Panc1 (cell line): Measurements from ENCODE around the gene FRMD8.

Source experiments
- POLR2AphosphoS5 ChIP-seq: IDR thresholded peaks from 2 replicates; pipeline ENCODE4 v1.6.1; 2012; ENCODE audit warnings: mild to moderate bottlenecking, low read depth, low read length, moderate library complexity
- TCF7L2 ChIP-seq: IDR thresholded peaks from 2 replicates; pipeline ENCODE4 v1.6.1; 2011; ENCODE audit warnings: mild to moderate bottlenecking, low read depth, low read length, inconsistent platforms
- TF ChIP-seq, protein P1 (sequence below): fragments of 450-650 bp; IDR thresholded peaks from 2 replicates; pipeline ENCODE4 v1.5.1; 2017; ENCODE audit warnings: mild to moderate bottlenecking
- TF ChIP-seq, protein P2 (sequence below), 2 experiments: IDR thresholded peaks; 2 replicates each; pipeline ENCODE4 v1.6.1; 2011 to 2012; ENCODE audit warnings: low read depth in 2 of 2, control low read depth in 1 of 2, low read length in 1 of 2, mild to moderate bottlenecking in 1 of 2, moderate library complexity in 1 of 2; ENCODE audit not compliant: insufficient read depth in 1 of 2

- TF ChIP-seq, protein P1, sequence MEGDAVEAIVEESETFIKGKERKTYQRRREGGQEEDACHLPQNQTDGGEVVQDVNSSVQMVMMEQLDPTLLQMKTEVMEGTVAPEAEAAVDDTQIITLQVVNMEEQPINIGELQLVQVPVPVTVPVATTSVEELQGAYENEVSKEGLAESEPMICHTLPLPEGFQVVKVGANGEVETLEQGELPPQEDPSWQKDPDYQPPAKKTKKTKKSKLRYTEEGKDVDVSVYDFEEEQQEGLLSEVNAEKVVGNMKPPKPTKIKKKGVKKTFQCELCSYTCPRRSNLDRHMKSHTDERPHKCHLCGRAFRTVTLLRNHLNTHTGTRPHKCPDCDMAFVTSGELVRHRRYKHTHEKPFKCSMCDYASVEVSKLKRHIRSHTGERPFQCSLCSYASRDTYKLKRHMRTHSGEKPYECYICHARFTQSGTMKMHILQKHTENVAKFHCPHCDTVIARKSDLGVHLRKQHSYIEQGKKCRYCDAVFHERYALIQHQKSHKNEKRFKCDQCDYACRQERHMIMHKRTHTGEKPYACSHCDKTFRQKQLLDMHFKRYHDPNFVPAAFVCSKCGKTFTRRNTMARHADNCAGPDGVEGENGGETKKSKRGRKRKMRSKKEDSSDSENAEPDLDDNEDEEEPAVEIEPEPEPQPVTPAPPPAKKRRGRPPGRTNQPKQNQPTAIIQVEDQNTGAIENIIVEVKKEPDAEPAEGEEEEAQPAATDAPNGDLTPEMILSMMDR = no peak
- TF ChIP-seq, protein P2, sequence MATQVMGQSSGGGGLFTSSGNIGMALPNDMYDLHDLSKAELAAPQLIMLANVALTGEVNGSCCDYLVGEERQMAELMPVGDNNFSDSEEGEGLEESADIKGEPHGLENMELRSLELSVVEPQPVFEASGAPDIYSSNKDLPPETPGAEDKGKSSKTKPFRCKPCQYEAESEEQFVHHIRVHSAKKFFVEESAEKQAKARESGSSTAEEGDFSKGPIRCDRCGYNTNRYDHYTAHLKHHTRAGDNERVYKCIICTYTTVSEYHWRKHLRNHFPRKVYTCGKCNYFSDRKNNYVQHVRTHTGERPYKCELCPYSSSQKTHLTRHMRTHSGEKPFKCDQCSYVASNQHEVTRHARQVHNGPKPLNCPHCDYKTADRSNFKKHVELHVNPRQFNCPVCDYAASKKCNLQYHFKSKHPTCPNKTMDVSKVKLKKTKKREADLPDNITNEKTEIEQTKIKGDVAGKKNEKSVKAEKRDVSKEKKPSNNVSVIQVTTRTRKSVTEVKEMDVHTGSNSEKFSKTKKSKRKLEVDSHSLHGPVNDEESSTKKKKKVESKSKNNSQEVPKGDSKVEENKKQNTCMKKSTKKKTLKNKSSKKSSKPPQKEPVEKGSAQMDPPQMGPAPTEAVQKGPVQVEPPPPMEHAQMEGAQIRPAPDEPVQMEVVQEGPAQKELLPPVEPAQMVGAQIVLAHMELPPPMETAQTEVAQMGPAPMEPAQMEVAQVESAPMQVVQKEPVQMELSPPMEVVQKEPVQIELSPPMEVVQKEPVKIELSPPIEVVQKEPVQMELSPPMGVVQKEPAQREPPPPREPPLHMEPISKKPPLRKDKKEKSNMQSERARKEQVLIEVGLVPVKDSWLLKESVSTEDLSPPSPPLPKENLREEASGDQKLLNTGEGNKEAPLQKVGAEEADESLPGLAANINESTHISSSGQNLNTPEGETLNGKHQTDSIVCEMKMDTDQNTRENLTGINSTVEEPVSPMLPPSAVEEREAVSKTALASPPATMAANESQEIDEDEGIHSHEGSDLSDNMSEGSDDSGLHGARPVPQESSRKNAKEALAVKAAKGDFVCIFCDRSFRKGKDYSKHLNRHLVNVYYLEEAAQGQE (IDR thresholded peaks at IDR 0.05; ENCODE audit: insufficient read depth in 1 of 2, low read depth in 2 of 2, low read length in 1 of 2) = no peak
- TF ChIP-seq POLR2AphosphoS5 = no peak
- TF ChIP-seq TCF7L2 = no peak
Measured at GRCh38 chr11:65393513-65394079, 7.2 kb downstream of the FRMD8 start.
